GM12891 (cell line): ENCODE results near the gene SH3RF2.
"Not testable (repeated sequence)": the region's sequence is repeated elsewhere in the genome, so short reads cannot be mapped to it uniquely, and the experiment has no call there.

Experiments
- DNase-seq: peaks from one replicate; pipeline ENCODE4 v3.0.0; 2011; ENCODE audit warnings: low spot score; ENCODE audit not compliant: insufficient read length
- FAIRE-seq: peaks from 2 replicates; lab custom pipeline; 2011; peaks lifted over from hg19 to GRCh38; lab: Jason Lieb, UNC
- PAX5 ChIP-seq: IDR thresholded peaks from 2 replicates; pipeline ENCODE4 v1.6.1; 2011; ENCODE audit warnings: low read length, moderate library complexity, mild to moderate bottlenecking; ENCODE audit not compliant: insufficient read depth, severe bottlenecking
- POLR2A ChIP-seq: IDR thresholded peaks from 2 replicates; pipeline ENCODE4 v1.6.1; 2011; ENCODE audit warnings: low read depth, low read length, control low read depth
- POLR2AphosphoS5 ChIP-seq: IDR thresholded peaks from 2 replicates; pipeline ENCODE4 v1.6.1; 2011; ENCODE audit warnings: low read depth, low read length, control low read depth
- POU2F2 ChIP-seq: IDR thresholded peaks from 2 replicates; pipeline ENCODE4 v1.6.1; 2011; ENCODE audit warnings: low read depth, mild to moderate bottlenecking, control low read depth, low read length, moderate library complexity
- SPI1 ChIP-seq: IDR thresholded peaks from 2 replicates; pipeline ENCODE4 v1.6.1; 2011; ENCODE audit warnings: low read depth, low read length, control low read depth
- TAF1 ChIP-seq: IDR thresholded peaks from 2 replicates; pipeline ENCODE4 v1.6.1; 2011; ENCODE audit warnings: low read depth, low read length, control low read depth

SH3RF2 gene

DNA sequence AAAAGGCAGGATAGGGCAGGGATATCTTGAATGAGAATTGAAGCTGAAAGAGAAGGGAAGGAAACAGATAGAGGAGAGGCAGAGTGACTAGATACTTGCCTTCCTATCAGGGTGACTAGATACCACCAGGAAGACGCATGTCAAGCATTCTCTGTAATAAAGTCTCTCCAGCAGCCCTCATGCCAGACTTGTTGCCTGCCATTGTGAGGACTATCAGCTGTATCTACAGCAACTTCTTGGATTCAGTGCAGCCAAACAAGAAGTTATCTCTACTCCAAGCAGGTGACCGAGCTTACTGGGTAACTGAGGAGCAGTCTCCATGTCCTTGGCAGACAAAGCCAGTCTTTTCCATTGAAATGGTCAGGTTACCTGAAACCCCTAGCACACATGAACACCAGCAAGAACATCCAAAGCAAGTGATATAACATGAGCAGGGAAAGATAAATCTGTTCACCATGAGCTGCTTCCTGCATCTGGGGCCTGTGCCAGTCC lies 9.3 kb downstream of the SH3RF2 start:
- FAIRE-seq, result no peak
- no peak for TF ChIP-seq POLR2A
- TF ChIP-seq SPI1, result no peak
- no peak for TF ChIP-seq POLR2AphosphoS5
- TF ChIP-seq TAF1, result no peak
- no peak for TF ChIP-seq POU2F2
- TF ChIP-seq PAX5, result no peak
- DNase-seq, result no peak

DNA sequence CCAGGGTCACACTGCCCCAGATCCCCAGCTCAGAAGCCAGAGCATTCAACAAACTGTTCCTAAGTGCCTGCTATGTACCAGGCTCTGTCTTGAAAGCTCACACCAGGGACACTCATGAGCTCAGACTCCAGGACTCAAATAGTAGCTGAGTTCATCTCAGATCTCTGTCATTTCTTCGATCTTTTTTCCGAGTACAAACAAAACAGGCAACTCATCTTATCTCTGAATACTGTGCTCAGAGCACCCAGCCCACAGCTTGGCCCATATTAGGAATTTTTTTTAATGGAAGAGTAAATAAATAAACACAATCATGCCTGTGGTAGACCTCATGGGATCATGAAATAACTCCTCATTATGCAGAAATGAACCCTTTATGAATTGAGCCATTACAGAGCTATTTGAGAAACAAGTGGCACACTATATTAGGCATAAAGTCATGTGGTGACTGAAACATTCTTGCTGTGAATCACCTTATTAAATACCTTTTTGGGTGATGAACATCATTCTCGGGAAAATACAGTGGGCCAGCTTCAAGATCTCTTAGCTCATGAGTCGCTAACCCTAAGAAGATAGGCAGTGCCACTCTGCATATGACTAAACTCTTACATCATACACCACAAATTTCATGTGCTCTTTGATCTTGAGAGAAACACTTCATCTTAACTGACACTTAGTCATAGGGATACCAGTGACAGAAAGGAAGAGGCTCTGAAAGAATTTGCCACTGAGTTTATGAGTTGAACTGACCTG lies 9.9 kb downstream of the SH3RF2 start:
- TF ChIP-seq SPI1 (no peak), POU2F2 (no peak), POLR2A (no peak), POLR2AphosphoS5 (no peak)
- DNase-seq (no peak), FAIRE-seq (no peak)

DNA sequence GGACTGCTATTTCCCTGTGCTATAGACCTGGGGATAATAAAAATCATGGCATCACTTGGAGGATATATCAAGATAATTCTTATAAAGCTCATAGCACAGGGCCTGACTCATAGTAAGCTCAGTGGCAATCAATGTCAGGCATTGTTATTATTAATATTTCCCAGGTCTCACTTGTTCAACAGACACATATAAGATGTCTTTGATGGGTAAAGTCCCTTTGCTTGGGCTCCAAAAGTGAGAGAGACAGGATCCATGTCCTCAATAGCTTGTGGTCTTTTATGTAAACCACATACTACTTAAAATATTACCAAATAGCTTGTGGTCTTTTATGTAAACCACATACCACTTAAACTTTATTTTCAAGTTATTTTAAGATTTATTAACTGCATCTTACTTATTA lies 11.2 kb downstream of the SH3RF2 start:
- DNase-seq (no peak), FAIRE-seq (no peak)
- TF ChIP-seq POLR2AphosphoS5 (no peak), POLR2A (no peak), TAF1 (no peak), POU2F2 (no peak), SPI1 (no peak), PAX5 (no peak)

DNA sequence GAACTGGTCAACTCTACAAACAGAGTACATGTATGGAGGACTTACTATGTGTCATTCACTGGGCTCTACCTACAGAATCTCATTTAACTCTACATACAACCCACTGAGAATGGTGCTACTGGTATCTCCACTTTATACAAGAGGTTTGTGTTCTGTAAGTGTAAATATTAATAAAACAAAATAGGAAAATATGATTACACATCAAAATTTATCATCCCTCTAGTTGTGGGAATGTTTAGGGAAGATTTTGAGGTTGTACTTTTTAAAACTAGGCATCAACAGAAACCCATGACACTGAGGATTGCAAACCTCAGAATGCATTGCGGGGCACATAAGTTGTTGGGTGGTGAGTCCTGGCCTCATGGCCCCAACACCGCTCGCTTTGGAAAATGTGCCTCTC lies 11.7 kb downstream of the SH3RF2 start:
- FAIRE-seq (no peak), DNase-seq (no peak)
- no peak for TF ChIP-seq SPI1

DNA sequence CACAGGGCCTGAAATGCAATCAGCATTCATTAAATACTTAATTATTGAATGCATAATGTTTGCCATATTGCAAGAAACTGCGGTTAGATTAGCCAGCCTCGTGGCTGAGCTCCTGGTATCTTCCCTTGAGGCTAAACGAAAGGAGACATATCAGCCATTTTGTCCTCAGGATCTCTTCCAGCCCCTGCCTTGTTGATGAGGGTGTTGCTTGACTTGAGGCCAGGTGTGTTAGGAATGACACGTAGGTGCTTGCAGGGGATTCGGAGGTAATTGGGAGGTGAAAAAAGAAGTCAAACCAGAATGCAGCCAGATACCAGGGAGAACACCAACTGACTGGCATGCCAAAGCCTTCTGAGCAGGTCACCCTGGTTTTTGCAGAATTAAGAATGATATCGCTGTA lies 12.5 kb downstream of the SH3RF2 start:
- FAIRE-seq, result no peak

DNA sequence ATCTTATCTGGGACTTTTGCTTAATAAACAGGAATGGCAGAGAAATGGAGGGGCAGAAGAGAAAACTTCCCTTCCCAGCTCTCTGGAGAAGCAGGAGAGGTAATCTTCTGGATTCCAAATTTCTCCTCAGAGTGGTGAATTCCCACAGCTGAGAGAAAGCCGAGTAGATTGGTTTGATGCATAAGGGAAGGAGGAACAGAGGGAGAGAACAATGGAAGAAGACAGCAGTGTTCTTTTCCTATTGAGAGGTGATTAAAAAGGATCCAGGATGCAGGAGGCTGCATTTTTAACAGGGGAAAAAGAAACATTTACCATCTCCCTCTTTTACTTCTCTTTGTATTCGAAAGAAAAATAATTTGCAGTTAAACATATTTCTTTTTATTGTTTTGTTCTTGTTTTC lies 13.1 kb downstream of the SH3RF2 start:
- DNase-seq, result no peak
- FAIRE-seq, result no peak
- TF ChIP-seq TAF1 (no peak), POU2F2 (no peak), POLR2AphosphoS5 (no peak), PAX5 (no peak), POLR2A (no peak), SPI1 (no peak)

More for the DNA sequence above, 12.5 kb downstream of the SH3RF2 start:
- no peak for TF ChIP-seq POU2F2
- TF ChIP-seq PAX5, result no peak
- TF ChIP-seq POLR2AphosphoS5, result no peak
- no peak for TF ChIP-seq SPI1
- no peak for TF ChIP-seq TAF1
- TF ChIP-seq POLR2A, result no peak
- DNase-seq, result no peak

DNA sequence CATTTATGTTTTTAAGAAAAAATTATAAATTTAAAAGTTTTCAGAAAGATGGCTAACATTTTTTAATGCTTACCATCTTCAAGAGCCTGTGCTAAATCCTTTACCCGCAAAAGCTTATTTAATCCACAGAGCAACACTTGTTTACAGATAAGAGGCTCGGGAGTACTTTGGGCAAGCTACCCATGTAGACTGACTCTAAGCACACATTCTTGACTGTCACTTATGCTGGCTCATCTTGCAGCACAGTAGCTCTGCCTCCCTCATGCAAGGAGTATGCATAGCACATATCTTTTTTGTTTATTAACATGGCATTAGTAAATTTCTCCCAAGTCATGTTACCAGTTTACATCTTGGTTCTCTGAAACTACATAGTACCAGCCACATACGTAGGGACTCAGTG lies 14.7 kb downstream of the SH3RF2 start:
- DNase-seq (no peak), FAIRE-seq (no peak)
- no peak for TF ChIP-seq SPI1
- no peak for TF ChIP-seq PAX5
- no peak for TF ChIP-seq POLR2A
- no peak for TF ChIP-seq TAF1
- no peak for TF ChIP-seq POU2F2
- no peak for TF ChIP-seq POLR2AphosphoS5

DNA sequence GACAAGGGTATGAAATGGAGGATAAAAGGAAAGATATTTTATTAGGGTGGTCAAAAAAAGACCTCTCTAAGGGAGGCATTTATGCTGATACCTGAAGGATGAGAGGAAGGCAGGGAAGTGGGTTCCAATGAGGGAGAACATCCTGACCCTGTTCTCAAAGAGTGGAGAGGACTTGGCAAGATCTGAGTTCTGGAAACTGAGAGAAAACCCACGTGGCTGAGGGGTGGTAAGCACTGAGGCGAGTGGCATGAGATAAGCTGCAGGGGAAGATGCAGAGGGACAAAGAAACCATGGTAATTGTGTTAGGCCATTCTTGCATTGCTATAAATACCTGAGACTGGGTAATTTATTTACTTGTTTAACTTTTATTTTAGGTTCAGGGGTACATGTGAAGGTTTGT lies 16.8 kb downstream of the SH3RF2 start:
- FAIRE-seq (no peak), DNase-seq (no peak)
- TF ChIP-seq SPI1 (no peak), POLR2AphosphoS5 (no peak), PAX5 (no peak), POLR2A (no peak)

DNA sequence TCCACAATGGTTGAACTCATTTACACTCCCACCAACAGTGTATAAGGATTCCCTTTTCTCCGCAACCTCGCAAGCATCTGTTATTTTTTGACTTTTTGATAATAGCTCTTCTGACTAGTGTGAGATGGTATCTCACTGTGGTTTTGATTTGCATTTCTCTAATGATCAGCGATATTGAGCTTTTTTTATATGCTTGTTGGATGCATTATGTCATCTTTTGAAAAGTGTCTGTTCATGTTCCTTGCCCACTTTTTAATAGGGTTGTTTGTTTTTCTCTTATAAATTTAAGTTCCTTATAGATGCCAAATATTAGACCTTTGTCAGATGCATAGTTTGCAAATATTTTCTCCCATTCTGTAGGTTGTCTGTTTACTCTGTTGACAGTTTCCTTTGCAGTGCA lies 17.8 kb downstream of the SH3RF2 start:
- FAIRE-seq, DNase-seq: not testable (repeated sequence)

DNA sequence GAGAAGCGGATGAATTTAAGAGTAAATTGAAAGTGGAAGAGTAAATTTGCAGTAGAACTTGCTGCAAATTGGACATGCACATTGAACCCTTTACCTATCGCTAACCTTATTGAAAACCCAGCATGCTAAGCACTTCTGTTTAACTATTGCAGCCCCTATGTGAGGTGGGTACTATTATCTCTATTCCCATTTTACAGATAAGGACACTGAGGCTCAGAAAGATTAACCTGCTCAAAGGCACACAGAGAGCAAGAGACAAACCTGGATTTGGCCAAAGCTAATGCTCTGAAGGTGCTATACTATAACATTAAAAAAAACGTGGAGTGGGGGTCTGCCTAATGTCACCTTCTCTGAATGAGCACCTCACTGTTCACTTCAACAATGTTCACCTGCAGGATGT lies 21.0 kb downstream of the SH3RF2 start:
- TF ChIP-seq PAX5 (no peak), POU2F2 (no peak), POLR2A (no peak), SPI1 (no peak), TAF1 (no peak), POLR2AphosphoS5 (no peak)
- FAIRE-seq, result no peak
- DNase-seq, result no peak

DNA sequence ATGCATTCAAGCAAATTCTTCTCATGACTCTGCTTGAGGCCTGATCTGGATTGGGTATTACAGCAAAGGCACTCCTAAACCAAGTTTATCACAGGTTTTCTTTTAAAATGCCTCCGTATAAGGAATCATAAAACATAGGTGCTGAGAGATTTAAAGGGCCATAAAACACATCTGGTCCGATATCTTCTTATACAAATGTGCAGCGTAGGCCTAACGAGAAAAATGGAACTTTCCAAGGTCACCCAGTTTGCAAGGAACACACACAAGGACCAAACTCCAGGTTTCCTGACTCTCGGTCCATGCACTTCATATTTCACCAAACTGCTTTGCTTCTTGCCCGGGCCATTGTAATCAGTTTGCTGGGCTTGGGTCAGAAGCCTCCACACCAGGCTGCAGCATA lies 22.1 kb downstream of the SH3RF2 start:
- DNase-seq, result no peak
- no peak for FAIRE-seq
- TF ChIP-seq POLR2A (no peak), TAF1 (no peak), POU2F2 (no peak), POLR2AphosphoS5 (no peak), SPI1 (no peak), PAX5 (no peak)

DNA sequence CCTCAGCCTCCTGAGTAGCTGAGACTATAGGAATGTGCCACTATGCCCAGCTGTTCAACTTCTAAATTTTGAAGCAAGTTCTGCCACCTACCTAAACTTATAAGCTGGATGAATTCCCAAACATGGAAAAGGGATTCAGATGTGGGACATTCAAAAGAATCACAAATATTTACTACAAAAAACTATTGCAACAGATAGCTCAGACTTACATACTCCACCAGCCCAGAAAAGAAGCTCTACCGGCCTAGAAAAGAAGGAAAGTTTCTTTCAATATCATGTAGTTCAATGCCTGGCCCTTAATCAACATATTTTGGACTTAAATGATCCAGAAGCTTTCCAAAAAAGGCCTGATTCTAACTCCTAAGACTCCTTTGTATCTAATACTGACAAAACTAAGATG lies 23.8 kb downstream of the SH3RF2 start:
- TF ChIP-seq POLR2A, result no peak
- no peak for TF ChIP-seq SPI1
- TF ChIP-seq PAX5, result no peak
- no peak for TF ChIP-seq POU2F2
- DNase-seq (no peak), FAIRE-seq (no peak)
